ENCODE results near the gene TSHZ1. TPM values are rescaled to one million over a fixed set of nuclear protein-coding genes. Genes with fewer than 3 reads are reported as not detected.

TSHZ1 gene
- polyA plus RNA-seq, 1 donor from 2014 or later: 1.1 TPM

DNA sequence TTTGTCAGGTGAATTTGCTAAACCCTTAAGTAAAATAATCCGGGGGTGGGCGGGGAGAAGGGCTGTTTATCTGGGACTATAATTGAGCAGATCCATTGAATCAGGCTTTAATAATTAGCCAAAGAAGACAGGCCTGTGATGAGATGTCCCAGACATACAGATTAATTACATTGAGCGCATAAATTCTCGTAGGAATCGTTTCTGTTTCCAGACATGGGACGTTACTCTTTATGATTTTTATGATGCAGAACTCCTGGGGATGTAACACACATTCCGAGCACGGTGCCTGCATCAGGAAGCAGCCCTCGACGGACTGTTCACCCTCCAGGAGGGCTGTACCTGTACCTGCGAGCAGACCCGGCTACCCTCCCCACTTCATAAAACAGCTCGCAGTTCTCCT, 128.0 kb downstream of the TSHZ1 start:
- no peak overlapping the region for H2AFZ ChIP-seq (ENCODE audit: low read depth, low read length)
- no peaks in the 10 kb centered on the region for H3K79me2 ChIP-seq (replicated peaks; ENCODE audit: insufficient read depth, low read length)
- no peak overlapping the region for H3K9ac ChIP-seq (ENCODE audit: low read length)
- H3K4me3 ChIP-seq (ENCODE audit: low read length): no peak overlapping the region
- no peaks in the 10 kb centered on the region for H3K27me3 ChIP-seq (ENCODE audit: insufficient read depth, low read depth, low read length)
- no peak for TF ChIP-seq TAF1 (IDR thresholded peaks at IDR 0.05; ENCODE audit: low read depth)
- TF ChIP-seq POLR2AphosphoS5 (IDR thresholded peaks at IDR 0.05): no peak
- no peak for TF ChIP-seq MXI1 (conservative IDR thresholded peaks at IDR 0.05; ENCODE audit: poor library complexity, severe bottlenecking)
- TF ChIP-seq, protein P1, sequence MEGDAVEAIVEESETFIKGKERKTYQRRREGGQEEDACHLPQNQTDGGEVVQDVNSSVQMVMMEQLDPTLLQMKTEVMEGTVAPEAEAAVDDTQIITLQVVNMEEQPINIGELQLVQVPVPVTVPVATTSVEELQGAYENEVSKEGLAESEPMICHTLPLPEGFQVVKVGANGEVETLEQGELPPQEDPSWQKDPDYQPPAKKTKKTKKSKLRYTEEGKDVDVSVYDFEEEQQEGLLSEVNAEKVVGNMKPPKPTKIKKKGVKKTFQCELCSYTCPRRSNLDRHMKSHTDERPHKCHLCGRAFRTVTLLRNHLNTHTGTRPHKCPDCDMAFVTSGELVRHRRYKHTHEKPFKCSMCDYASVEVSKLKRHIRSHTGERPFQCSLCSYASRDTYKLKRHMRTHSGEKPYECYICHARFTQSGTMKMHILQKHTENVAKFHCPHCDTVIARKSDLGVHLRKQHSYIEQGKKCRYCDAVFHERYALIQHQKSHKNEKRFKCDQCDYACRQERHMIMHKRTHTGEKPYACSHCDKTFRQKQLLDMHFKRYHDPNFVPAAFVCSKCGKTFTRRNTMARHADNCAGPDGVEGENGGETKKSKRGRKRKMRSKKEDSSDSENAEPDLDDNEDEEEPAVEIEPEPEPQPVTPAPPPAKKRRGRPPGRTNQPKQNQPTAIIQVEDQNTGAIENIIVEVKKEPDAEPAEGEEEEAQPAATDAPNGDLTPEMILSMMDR (IDR thresholded peaks at IDR 0.05; ENCODE audit: poor library complexity, severe bottlenecking): no peak
- TF ChIP-seq RAD21 (conservative IDR thresholded peaks at IDR 0.05): no peak
- TF ChIP-seq SMC3 (conservative IDR thresholded peaks at IDR 0.05; ENCODE audit: poor library complexity): no peak
- TF ChIP-seq REST (IDR thresholded peaks at IDR 0.05; ENCODE audit: borderline replicate concordance): no peak
- TF ChIP-seq EZH2 (IDR thresholded peaks at IDR 0.05; ENCODE audit: borderline replicate concordance, insufficient read depth, low read length, poor library complexity, severe bottlenecking): no peak
- TF ChIP-seq EP300 (conservative IDR thresholded peaks at IDR 0.05; ENCODE audit: poor library complexity, severe bottlenecking): no peak
- no peaks in the 10 kb centered on the region for H3K9me3 ChIP-seq (ENCODE audit: low read length)
- no peaks in the 10 kb centered on the region for H3F3A ChIP-seq (ENCODE audit: insufficient read depth, low read length, poor library complexity, severe bottlenecking)
- no peaks in the 10 kb centered on the region for H3K9me2 ChIP-seq (ENCODE audit: insufficient read depth, low read length)
- no peak overlapping the region for H3K4me2 ChIP-seq (ENCODE audit: low read length)
- no peaks in the 10 kb centered on the region for H3K36me3 ChIP-seq (ENCODE audit: insufficient read depth, low read length)
- no peak overlapping the region for H3K27ac ChIP-seq (ENCODE audit: low read length)
- no peaks in the 10 kb centered on the region for H4K20me1 ChIP-seq (ENCODE audit: insufficient read depth)

Other genes starting within 250 kb of the TSHZ1 start
- 2.9 and 5.9 TPM in 2 replicates for gene PTGR3, start 1.7 kb upstream of the TSHZ1 start, polyA plus RNA-seq
- not detected in 2 replicates for gene SMIM21, start 216.9 kb downstream of the TSHZ1 start, polyA plus RNA-seq

All from neural cell (in vitro differentiated cells).